Panc1 (cell line): ENCODE measurements around the gene ITIH5.

ENCODE experiments used
- POLR2AphosphoS5 ChIP-seq: IDR thresholded peaks from 2 replicates; pipeline ENCODE4 v1.6.1; 2012; ENCODE audit warnings: mild to moderate bottlenecking, low read depth, low read length, moderate library complexity
- SIN3A ChIP-seq: IDR thresholded peaks from 2 replicates; pipeline ENCODE4 v1.6.1; 2012; ENCODE audit warnings: low read depth, mild to moderate bottlenecking, low read length, moderate library complexity, borderline replicate concordance; ENCODE audit not compliant: insufficient read depth
- TCF7L2 ChIP-seq: IDR thresholded peaks from 2 replicates; pipeline ENCODE4 v1.6.1; 2011; ENCODE audit warnings: mild to moderate bottlenecking, low read depth, low read length, inconsistent platforms
- TF ChIP-seq, protein P1 (sequence below): fragments of 450-650 bp; IDR thresholded peaks from 2 replicates; pipeline ENCODE4 v1.5.1; 2017; ENCODE audit warnings: mild to moderate bottlenecking

- TF ChIP-seq, protein P1, sequence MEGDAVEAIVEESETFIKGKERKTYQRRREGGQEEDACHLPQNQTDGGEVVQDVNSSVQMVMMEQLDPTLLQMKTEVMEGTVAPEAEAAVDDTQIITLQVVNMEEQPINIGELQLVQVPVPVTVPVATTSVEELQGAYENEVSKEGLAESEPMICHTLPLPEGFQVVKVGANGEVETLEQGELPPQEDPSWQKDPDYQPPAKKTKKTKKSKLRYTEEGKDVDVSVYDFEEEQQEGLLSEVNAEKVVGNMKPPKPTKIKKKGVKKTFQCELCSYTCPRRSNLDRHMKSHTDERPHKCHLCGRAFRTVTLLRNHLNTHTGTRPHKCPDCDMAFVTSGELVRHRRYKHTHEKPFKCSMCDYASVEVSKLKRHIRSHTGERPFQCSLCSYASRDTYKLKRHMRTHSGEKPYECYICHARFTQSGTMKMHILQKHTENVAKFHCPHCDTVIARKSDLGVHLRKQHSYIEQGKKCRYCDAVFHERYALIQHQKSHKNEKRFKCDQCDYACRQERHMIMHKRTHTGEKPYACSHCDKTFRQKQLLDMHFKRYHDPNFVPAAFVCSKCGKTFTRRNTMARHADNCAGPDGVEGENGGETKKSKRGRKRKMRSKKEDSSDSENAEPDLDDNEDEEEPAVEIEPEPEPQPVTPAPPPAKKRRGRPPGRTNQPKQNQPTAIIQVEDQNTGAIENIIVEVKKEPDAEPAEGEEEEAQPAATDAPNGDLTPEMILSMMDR = no peak
- no peak for TF ChIP-seq POLR2AphosphoS5
- TF ChIP-seq SIN3A = no peak
- TF ChIP-seq TCF7L2 = no peak
Measured at GRCh38 chr10:7520507-7521485, 146.0 kb downstream of the ITIH5 start.
